Suprapubic skin (tissue), 4 donors: ENCODE measurements around the gene DMXL2. TPM values are rescaled to one million over a fixed set of nuclear protein-coding genes. Genes with fewer than 3 reads are reported as not detected.
"Not testable (repeated sequence)": the region's sequence is repeated elsewhere in the genome, so short reads cannot be mapped to it uniquely, and the experiment has no call there.

Experiments used
- DNase-seq, 2 donors: peaks; one replicate each; pipeline ENCODE4 v3.0.0-alpha.2; 2019; ENCODE audit warnings: low spot score in 2 of 2
- H3K27ac ChIP-seq: fragments of 200-600 bp; sonication (generic); one replicate; pipeline ENCODE4 v1.5.1; 2019
- H3K27me3 ChIP-seq: fragments of 200-600 bp; sonication (generic); one replicate; pipeline ENCODE4 v1.5.1; 2019
- H3K36me3 ChIP-seq: fragments of 200-600 bp; sonication (generic); one replicate; pipeline ENCODE4 v1.5.1; 2019
- H3K4me1 ChIP-seq: fragments of 200-600 bp; sonication (generic); one replicate; pipeline ENCODE4 v1.5.1; 2019
- H3K4me3 ChIP-seq: fragments of 200-600 bp; sonication (generic); one replicate; pipeline ENCODE4 v1.5.1; 2019; ENCODE audit warnings: mild to moderate bottlenecking
- H3K9me3 ChIP-seq: fragments of 200-600 bp; sonication (generic); one replicate; pipeline ENCODE4 v1.5.1; 2019
- EP300 ChIP-seq: sonication (generic); formaldehyde crosslinking; IDR thresholded peaks from one replicate; pipeline ENCODE4 v1.6.1; 2017; ENCODE audit warnings: antibody characterized with exemption
- POLR2A ChIP-seq, 2 donors: fragments of 450-650 bp; IDR thresholded peaks; one replicate each; pipeline ENCODE4 v1.6.1; 2017; ENCODE audit warnings: antibody characterized with exemption in 2 of 2, mild to moderate bottlenecking in 2 of 2, moderate library complexity in 2 of 2
- POLR2AphosphoS5 ChIP-seq, 3 donors: sonication (generic); formaldehyde crosslinking; IDR thresholded peaks; one replicate each; pipeline ENCODE4 v1.6.1; 2017; ENCODE audit warnings: antibody characterized with exemption in 3 of 3
- WGBS: methylation state at CpG from one replicate; pipeline ENCODE4 v1.1.5; 2018; 5-methylcytosine and 5-hydroxymethylcytosine counted together
- total RNA-seq, 4 donors: library from RNA; depleted of rRNA; stranded (reverse); fragments of >200 nt; gene quantifications; one replicate each; pipeline ENCODE4 v1.1.0, GENCODE V29; 2016
- TF ChIP-seq, protein P1 (sequence below), 2 donors: fragments of 200-600 bp in 1 of 2; fragments of 450-650 bp in 1 of 2; sonication (generic) in 1 of 2; IDR thresholded peaks; one replicate each; pipeline ENCODE4 v1.5.1; 2016 to 2019; ENCODE audit warnings: antibody characterized with exemption in 2 of 2, mild to moderate bottlenecking in 1 of 2, moderate library complexity in 1 of 2

DMXL2 gene
- total RNA-seq, 4 donors from 2014 or later: 4.1 to 32.9 (median 8.3) TPM

DNA sequence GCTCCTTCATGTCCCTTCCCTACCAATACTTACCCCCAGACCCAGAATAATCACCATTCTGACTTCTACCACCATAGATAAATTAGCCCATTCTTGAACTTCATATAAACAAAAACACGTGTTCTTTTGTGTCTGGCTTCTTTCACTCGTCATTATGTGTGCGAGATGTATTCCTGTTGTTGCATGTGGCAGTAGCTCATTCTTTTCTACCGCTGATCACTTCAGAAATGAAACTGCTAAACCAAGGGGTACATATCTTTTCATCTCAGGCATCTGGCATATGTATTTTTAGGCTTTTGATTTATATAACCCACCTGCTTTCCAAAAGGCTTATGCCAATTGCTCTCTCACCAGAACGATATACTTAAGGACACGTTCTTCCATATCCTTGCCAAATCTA is 44.9 kb upstream of the DMXL2 start:
- Histone ChIP-seq H3K36me3 (no peaks in the 10 kb centered on the region), H3K27me3 (peaks cover 18% of the 10 kb centered on the region), H3K4me3 (no peak overlapping the region), H3K9me3 (no peaks in the 10 kb centered on the region), H3K27ac (no peak overlapping the region), H3K4me1 (no peaks in the 10 kb centered on the region)
- WGBS: 26% methylated on average over 6 of the region's 6 CpGs
- DNase-seq: no peak
- TF ChIP-seq, protein P1, sequence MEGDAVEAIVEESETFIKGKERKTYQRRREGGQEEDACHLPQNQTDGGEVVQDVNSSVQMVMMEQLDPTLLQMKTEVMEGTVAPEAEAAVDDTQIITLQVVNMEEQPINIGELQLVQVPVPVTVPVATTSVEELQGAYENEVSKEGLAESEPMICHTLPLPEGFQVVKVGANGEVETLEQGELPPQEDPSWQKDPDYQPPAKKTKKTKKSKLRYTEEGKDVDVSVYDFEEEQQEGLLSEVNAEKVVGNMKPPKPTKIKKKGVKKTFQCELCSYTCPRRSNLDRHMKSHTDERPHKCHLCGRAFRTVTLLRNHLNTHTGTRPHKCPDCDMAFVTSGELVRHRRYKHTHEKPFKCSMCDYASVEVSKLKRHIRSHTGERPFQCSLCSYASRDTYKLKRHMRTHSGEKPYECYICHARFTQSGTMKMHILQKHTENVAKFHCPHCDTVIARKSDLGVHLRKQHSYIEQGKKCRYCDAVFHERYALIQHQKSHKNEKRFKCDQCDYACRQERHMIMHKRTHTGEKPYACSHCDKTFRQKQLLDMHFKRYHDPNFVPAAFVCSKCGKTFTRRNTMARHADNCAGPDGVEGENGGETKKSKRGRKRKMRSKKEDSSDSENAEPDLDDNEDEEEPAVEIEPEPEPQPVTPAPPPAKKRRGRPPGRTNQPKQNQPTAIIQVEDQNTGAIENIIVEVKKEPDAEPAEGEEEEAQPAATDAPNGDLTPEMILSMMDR (IDR thresholded peaks at IDR 0.05): no peak
- TF ChIP-seq POLR2A (IDR thresholded peaks at IDR 0.05): no peak
- TF ChIP-seq POLR2AphosphoS5 (IDR thresholded peaks at IDR 0.05): no peak
- no peak for TF ChIP-seq EP300

DNA sequence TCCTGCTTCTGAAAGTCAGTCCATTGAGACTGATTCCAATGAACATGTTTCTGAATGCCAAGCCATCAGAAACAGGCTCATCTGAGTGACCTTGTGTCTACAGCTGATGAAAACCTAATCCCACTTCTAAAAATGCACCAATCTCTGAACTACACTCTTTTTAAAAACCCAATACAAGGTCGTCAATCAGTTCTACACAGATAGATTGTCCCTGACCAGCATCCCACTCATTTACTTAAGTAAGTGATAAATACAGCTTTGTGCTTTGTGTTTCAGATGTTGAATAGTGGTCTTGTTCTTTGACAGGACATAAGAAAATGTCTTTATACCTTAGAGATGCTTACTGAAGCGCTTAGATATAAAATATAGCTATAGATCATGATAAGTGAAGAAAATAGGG is 38.5 kb upstream of the DMXL2 start:
- Histone ChIP-seq H3K9me3 (no peaks in the 10 kb centered on the region), H3K27ac (no peak overlapping the region), H3K4me3 (no peak overlapping the region), H3K4me1 (no peaks in the 10 kb centered on the region), H3K36me3 (no peaks in the 10 kb centered on the region), H3K27me3 (no peaks in the 10 kb centered on the region)
- TF ChIP-seq POLR2A (IDR thresholded peaks at IDR 0.05) (no peak), EP300 (no peak)
- TF ChIP-seq, protein P1 (IDR thresholded peaks at IDR 0.05): no peak
- WGBS: 89% methylated on average over 2 of the region's 2 CpGs
- no peak for DNase-seq

DNA sequence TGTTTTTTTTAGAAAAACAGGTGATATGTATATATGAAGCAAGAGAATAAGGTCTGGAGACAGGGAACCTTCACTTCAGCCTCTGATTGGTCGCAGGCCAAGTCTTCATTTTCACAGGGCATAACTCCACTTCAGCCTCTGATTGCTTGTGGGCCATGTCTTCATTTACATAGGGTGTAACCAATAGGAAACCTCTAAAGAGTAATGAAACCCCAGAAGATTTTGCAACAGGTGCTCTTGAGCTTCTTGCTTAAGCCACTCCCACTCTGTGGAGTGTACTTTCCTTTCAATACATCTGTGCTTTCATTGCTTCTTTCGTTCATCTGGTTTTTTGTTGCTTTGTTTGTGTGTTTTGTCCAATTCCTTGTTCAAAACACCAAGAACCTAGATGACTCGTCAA is 36.1 kb upstream of the DMXL2 start:
- TF ChIP-seq POLR2A (IDR thresholded peaks at IDR 0.05) (no peak), EP300 (no peak), POLR2AphosphoS5 (IDR thresholded peaks at IDR 0.05) (no peak)
- TF ChIP-seq, protein P1 (IDR thresholded peaks at IDR 0.05): no peak
- no peak for DNase-seq
- 86% methylated on average over 3 of the region's 3 CpGs for WGBS
- Histone ChIP-seq H3K4me1 (no peaks in the 10 kb centered on the region), H3K4me3 (no peak overlapping the region), H3K27ac (no peak overlapping the region), H3K36me3 (no peaks in the 10 kb centered on the region), H3K27me3 (no peaks in the 10 kb centered on the region), H3K9me3 (no peaks in the 10 kb centered on the region)

DNA sequence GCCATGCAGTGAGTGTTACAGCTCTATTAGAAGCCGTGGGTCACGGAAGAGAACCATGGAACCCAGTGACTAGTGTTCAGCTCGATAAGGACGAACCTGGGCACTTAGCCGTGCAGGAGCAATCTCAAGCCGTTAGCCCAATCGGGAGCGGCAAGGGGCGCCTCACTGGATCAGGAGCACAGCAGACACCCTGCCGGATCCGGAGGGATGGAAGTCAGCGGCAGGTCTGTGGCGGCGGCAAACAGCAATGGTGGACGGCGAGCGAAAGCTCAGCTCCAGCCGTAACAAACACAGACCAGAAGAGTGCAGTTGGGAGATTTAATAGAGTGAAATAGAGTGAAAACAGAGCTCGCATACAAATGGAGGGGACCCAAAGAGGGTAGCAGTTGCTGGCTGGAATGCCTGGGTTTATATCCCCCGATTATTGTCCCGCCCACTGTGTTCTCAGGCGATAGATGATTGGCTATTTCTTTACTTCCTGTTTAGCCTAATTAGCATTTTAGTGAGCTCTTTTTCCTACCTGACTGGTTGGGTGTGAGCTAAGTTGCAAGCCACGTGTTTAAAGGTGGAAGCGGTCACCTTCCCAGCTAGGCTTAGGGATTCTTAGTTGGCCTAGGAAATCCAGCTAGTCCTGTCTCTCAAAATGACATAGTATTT is 33.0 kb upstream of the DMXL2 start:
- H3K9me3 ChIP-seq, DNase-seq, H3K36me3 ChIP-seq, H3K4me3 ChIP-seq, H3K27ac ChIP-seq, H3K27me3 ChIP-seq, H3K4me1 ChIP-seq: not testable (repeated sequence)
- WGBS: 94% methylated on average over 24 of the region's 24 CpGs

DNA sequence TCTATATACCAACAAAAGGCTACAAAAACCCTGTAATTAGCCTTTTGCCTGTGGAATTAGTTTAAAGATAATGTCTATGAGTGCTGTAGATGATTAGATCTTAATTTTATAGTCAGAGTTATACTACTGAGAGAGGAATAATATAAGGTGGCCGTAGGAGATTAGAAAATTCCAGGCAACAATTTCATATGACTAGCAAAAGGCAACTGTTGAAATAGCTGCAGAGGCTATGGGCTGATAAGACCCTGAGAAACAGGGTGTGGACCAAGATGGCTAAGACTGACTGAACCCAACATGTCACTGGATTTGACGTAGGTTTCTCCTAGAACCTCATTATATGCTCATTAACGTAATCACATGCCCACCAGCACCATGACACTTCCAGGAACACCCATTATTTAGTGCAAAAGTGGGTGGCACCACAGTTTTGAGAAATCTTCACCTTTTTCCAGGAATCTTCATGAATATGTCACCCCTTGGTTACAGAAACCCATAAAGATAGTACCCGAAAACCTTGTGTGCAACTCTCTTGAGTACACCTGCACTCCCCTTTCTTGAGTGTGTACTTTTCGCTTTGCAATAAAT is 29.6 kb upstream of the DMXL2 start:
- no peaks in the 10 kb centered on the region for H3K4me1 ChIP-seq
- TF ChIP-seq POLR2AphosphoS5 (IDR thresholded peaks at IDR 0.05) (no peak), POLR2A (IDR thresholded peaks at IDR 0.05) (no peak), EP300 (no peak)
- TF ChIP-seq, protein P1 (IDR thresholded peaks at IDR 0.05): no peak
- H3K36me3 ChIP-seq: no peaks in the 10 kb centered on the region

More for the DNA sequence above, 29.6 kb upstream of the DMXL2 start:
- no peak for DNase-seq
- H3K4me3 ChIP-seq: no peak overlapping the region
- WGBS: 88% methylated on average over 5 of the region's 5 CpGs
- no peak overlapping the region for H3K27ac ChIP-seq
- H3K27me3 ChIP-seq: no peaks in the 10 kb centered on the region
- no peaks in the 10 kb centered on the region for H3K9me3 ChIP-seq
